ENCODE measurements around the gene SULT1C2.
"Not testable (repeated sequence)": the region's sequence is repeated elsewhere in the genome, so short reads cannot be mapped to it uniquely, and the experiment has no call there.

SULT1C2 gene

DNA sequence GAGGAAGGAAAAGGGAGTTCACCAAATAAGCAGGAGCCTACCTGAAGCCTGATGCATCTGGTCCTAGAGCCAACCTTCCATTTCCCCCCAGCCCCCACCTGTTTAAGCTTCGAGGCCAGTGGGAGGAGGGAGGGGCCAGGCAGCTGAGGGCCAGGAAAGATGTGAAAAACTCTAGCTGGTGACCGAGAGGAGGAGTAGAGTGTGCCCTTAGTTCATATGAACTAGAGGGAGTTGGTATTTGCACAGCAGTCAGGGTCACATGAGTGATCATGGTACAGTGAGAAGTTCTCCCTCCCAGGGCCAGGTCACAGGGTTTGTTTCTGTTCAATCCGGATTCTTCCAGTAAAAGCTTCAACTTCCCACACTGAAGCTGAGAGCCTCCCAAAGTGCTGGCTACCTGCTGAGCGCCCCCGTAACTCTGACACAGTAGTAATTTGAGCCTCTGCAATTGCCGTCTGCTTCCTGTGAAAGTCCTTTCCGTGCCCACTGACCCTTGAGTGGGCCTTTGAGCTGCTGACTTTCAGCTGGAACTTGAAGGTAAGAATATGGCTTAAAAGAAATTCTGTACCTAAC, at the start of gene SULT1C2:
Gene SULT1C2 (plus strand): TSS at position 362 of the 573 bp plus-strand sequence. CDS start 4,773 bp downstream, outside the sequence.
- DNase-seq = no peak

DNA sequence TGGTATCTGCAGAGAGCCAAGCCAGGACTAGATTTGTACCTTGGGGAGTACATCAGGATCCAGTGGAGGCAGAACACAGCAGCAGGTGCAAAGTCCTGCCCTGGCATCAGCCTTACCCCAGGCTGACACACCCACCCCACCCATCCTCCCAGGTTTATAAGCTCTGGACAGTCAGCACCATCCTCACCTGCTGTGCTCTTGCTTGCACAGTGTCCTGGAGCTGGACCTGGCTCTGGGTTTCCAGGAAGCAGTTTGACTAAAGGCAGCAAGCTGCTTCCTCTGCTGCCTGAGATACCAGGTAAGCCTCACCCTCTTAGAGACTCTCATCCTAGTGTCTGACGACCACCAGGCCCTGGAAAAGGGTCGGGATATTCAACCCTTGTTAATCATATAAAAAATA, 48.9 kb upstream of the SULT1C2 start, which contains the start of gene SULT1C3:
Gene SULT1C3 (plus strand): TSS at position 183 of the 400 bp plus-strand sequence. CDS start 7,227 bp downstream, outside the sequence.
- no peak for DNase-seq

DNA sequence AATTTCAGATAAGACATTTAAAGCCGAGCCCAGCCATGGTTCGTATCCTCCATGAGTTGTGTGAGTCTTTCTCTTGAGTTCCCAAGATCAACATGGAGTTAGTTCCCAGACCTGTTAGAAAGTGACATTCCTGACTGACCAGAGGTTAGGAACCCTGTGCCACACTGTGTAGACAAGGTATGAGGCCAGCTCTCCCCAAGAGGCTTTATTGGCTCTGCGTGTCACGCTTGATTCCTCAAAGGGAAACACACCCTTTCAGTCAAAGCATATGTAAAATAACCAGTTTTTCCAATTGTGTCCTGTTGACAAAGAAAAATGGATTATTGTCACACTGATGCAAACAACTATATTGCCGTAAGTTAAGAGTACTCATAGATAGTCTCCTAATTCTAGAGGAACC, 47.7 kb upstream of the SULT1C2 start:
- DNase-seq = no peak

DNA sequence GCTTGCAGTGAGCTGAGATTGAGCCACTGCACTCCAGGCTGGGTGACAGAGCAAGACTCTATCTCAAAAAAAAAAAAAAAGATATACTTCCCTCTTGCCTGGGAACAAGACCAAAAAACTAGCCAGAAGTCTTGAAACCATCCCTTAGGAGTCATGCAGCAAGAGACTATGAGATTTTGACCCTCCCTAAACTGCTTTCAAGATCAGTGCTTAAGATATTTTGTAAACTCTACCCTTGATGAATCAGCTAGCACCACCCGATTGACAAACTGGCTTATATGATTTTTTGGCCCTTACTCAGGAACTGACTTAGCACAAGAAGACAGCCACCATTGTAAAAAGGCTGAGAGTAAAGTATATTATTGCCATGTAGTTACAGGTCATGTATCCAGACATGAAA, 45.1 kb upstream of the SULT1C2 start:
- DNase-seq = no peak

DNA sequence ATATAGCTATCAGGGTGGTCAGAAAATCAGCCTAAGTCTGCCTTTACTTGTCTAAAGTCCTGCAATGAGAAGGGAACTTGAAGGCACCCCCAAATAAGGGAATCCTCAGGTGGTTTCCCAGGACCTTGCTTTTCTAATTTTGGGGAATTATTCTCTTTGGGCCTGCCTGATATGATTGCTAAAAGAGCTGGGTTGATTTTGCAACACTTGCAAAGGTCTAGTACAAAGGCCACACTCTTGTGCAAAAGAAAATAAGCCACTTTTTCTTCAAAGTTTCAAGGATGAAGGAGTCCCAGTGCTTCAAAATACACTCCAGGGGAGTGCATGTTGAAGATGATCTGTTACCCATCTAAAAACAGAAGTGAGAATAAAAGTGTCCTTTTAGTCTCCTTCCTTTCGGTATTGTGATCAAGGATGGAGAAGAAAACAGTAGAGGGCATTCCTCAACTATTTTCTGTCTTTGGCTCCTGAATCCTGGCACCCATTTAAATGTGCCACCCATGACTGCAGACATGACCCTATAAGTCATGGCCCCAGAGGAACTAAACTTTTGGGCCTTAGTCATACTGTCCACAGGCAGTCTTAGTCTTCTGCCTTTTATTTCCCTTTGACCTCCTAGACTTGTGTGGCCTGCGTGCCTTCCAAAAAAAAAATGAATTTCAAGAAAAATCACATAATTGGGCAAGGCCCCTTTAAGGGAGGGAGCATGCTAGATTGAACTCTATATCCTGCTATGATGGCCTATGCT, 43.9 kb upstream of the SULT1C2 start:
- no peak for DNase-seq

DNA sequence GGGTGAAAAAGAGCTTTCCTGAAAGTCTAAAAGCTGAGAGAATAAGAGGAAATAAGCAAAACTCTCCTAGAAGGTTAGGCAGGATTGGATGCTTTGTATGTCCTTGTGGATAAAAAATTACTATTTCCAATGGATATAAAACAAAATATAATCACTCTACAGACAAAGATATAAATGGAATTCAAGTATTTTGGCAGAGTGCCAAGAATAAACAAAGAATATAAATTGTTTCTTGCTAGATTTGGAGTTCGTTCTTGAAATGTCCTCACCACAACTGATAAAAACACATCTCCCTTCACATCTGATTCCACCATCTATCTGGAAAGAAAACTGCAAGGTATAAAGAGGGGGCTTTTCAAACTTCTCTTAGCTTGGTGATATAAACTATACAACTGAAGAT, 35.6 kb upstream of the SULT1C2 start:
- no peak for DNase-seq

DNA sequence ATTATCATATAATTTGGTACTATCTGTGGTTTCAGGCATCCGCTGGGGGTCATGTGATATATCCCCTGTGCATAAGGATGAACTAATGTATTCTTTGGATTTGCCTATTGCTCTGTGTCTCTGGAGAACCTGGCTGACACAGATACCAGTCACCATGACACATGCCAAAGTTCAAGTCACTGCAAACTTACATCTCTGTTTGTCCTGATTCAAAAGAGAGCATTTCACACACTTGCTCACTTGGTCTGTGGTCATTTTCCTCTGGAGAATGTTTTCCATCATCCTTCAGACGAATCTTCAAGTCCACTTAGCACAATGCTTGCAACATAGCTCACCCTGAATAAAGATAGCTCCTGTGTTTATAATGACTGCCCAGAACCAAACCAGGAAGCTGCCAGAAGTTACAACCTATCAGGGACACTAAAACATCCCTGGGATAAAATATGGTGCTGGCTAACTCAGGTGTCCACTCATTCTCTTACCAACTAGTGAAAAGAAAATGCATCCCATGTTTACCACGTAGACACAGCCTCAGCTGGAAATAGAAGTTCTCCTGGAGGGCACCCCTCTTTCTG, 30.9 kb upstream of the SULT1C2 start:
- no peak for DNase-seq

DNA sequence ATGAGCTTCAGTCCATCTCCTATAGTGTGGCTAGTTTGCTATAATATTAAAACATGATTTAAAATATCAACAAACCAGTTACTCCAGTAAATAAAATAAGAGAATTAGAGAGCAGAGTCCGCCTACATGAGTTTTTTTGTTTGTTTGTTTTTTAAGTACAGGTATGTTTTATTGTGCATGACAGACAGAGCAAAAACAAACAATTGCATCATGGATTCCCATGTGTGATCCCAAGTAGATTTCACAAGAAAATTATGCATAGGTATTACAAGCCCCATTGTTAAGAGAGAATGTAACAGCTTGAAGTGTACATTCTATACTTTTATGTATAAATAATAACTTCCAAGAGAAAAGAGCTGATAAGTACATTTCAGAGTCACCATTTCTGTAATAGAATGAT, 27.9 kb upstream of the SULT1C2 start:
- no peak for DNase-seq

DNA sequence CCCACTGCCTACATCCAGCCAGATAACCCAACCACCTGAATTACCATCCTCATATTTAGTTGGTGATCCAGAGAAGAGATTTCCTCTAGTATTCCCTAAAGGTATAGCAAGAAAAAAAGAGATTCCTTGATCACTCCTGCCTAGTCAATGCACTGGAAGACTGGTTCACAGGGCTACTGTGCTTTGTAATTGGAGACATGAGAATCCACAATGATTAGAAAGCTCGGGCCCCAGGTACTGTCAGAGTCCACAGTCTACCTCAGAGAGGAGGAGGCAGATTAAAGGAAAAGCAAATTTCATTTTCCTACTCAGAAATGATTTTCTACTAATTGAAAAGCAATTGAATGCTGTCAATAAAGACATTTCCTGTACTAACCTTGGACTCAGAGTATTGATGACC, 26.7 kb upstream of the SULT1C2 start:
- DNase-seq = no peak

DNA sequence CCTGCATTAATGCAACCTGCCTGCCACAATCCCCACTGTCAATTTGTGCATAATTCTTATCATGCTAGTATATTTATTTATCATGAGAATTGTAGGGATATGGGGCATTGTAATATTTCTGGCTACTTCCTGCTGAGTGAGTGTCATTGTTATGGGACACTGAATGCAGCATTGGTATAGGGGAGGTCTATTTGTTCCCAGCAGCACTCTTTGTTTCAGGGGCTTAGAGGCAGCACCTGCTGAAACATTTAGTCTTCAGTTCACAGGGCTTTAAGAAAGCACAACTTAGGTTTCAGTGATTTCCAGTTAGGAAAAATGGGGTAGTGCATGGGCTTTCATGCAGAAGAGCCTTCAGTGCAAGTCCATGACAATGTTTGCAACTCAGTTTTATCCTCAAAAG, 25.3 kb upstream of the SULT1C2 start:
- DNase-seq = no peak

DNA sequence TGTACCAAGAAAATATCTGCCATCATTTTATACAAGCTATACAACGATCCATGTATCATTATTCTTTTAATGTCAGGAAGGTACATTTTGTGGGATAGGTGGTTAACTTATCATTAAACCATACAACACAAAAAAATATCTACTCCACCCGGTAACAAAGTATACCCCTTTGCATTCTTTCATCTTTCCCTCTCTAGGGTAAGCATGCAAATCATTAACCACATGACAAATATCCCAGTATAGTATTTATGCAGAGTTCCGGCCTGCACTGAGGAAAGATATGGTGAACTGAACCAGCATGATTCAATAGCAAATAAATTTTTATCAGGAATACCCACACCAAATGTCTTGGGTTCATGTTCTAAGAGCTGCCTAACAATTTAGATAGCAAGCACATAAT, 22.5 kb upstream of the SULT1C2 start:
- DNase-seq = no peak

DNA sequence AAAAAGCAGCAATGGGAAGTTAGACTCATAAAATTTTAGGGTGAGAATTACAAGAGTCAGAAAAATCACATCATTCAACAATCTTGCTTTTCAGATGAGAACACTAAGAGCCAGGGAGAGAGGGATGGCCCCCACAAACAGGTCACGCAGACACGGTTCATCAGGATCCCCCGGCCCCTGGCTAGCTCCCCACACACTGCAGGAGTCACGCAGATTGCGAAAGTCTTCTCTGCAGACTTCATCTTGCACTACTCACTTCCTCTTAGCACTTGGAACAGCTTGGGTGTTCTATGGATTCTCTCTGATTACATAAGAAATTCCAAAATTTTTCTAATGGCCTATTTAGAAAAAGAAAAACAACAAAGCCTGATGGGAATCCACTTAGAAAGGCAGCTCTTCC, 21.6 kb upstream of the SULT1C2 start:
- DNase-seq = no peak

DNA sequence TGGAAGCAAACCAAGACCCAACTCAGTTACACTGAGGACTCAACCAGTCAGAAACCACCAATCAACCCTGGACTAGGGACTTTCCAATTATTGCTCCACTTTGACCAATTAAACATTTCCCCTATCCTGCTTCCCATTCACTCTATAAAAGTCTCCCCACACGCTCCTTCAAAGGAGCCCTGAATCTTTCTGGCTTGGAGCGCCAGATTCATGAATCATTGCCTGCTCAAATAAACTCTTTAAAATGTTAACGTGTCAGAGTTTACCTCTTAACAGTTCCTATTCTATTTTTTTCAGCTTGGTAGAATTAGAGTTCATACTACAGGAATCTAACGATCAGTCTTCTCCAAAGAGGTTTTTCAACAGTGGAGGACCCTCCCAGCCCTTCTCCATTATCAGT, 20.7 kb upstream of the SULT1C2 start:
- DNase-seq = no peak

DNA sequence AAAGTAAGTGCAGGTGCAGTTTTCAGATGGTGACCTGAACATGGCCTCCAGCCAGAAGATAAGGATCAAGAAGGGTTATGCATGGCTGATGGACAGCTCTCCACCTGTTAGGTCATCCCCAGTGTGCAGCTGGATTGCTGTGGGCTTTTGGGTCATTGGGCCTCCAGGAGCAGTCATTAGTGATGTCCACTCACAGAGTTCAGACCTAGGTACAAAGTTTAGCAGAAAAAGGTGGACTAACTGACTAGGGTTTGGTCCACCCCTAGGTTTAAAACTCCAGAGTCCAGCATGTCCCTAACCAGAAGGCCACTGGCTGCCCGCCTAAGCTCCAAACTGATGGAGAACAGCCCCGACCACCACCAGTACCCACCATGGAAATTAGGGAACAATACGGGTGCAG, 18.3 kb upstream of the SULT1C2 start:
- DNase-seq = no peak

DNA sequence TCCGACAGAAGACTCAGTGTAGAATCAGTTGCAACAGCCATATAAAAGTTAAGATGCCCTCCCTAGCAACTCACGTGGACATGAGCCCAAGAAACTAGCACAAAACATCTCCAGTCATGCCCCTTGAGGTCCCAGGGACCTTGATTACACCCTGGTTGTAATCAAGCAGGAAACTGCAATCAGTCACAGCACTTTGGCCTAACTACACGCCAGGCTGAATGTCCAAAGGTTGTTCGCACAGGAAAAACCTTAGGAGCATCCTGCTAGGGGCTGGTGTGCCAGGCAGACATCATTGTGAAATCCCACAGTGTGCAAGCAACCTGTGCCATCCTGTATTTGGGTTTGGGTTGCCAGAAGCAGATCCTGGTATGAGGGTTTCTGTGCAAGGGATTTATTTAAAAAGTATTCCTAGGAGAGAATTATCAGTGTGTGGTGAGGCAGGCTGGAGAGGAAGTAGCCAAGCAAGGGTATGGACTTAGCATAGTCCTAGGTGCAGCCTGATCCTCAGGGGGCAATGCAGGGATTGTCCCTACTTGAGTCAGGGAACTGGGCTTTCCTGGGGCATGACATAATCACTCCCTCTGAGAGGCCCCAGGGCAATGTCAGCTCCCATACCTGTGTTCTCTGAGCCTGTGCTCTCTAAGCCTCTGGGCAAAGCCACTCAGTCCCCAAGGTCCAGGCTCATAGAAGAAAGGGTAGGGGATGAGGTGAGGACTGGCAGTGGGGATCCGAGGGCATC, 17.8 kb upstream of the SULT1C2 start:
- no peak for DNase-seq

DNA sequence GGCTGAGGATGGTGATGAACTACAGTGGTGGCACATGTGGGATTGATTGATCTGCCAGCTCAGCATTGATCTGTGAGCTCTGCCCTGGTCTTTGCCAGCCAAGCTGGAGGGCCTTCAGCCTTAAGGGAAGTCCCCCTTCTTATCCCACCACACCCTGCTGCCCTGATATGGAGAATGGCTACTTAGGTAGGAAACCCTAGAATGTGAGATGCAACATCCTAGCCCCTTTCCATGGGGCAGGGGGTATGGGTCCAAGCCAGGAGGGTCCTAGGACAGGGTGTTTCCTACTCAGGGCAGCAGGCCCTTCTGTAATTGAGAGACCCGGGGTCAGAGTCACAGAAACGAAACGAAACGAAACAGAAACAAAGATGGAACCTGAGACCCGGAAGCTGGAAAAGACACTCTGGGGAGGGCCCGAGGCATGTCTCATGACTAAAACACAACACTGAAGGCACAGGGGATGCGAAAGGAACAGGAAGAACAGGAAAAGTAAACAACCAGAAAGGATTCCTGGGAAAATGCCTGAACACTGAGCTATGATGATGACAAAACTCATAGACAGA, 16.9 kb upstream of the SULT1C2 start:
- no peak for DNase-seq

DNA sequence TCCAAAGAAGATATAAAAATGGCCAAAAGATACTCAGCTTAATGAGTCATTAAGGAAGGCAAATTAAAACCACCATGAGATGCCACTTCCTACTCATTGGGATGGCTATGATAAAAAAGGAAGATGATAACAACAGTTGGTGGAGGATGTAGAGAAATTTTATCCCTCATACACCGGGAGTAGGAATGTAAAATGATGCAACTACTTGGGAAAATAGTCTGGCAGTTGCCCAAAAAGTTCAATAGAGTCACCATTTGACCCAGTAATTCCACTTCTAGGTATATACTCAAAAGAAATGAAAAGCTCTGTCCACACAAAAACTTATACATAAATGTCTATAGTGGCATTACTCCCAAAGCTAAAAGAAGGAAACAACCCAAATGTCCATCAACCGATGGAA, 10.1 kb upstream of the SULT1C2 start:
- no peak for DNase-seq

DNA sequence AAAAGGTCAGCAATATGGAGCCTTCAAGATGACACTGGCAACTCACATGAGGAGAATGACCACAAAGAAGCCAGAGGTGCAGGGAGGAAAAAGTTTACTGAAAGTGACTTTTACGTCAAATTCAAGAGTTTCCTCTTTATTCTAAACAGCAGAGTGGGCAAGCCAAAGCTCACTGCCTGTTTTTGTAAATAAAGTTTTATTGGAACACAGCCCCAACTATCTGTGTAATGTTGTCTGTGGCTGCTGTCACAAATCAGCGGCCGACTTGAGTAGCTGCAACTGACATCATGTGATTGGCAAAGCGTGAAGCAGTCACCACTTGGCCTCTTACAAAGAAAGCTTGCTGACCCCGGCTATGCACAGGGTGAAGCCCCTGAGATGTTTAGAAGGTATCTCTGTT, 9.2 kb upstream of the SULT1C2 start:
- no peak for DNase-seq

DNA sequence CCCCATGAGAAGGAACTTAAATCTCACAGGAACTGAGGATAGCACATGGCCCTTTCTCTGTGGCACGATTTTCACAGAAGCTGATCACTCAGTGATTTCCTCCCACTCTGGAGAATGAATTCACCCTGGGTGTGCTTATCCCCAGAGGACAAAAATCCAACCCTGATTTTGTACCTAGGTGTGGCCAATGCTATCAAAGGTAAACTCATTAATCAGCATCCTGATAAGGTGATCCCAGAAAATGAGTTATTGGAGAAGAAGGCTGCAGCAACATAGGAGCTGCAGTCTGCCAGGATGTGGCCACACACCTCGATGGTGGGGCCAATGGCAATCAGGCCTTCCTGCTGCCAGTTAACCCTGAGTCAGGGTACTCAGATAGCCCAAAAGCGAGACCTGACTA, 8.2 kb upstream of the SULT1C2 start:
- no peak for DNase-seq

DNA sequence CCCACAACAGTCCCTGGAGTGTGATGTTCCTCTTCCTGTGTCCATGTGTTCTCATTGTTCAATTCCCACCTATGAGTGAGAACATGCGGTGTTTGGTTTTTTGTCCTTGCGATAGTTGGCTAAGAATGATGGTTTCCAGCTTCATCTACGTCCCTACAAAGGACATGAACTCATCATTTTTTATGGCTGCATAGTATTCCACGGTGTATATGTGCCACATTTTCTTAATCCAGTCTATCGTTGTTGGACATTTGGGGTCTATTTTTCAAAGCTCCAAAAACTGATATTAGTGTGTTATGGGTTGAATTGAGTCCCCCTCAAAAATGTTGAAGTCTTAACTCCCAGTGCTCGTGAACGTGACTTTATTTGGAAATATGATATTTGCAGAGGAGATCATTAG, 4.1 kb upstream of the SULT1C2 start:
- DNase-seq = not testable (repeated sequence)

DNA sequence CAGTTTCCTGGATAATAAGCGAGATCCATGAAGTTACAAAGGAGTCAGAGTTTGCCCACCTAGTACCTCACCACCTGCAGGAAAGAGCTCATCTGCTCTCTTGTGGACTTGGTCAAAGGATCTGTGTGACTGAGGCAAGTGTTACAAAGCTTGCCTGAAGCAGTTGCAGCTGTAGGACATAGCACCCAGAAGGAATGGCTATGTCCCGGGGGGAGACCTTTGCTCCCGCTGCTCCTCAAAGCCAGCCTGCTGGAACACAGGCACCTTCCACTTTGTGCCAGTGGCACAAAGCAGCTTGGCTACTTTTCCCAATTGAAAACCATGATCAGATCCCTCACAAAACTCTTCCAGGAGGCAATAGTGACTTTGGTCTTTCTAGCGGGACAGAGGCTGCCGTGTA, 3.1 kb upstream of the SULT1C2 start:
- no peak for DNase-seq

DNA sequence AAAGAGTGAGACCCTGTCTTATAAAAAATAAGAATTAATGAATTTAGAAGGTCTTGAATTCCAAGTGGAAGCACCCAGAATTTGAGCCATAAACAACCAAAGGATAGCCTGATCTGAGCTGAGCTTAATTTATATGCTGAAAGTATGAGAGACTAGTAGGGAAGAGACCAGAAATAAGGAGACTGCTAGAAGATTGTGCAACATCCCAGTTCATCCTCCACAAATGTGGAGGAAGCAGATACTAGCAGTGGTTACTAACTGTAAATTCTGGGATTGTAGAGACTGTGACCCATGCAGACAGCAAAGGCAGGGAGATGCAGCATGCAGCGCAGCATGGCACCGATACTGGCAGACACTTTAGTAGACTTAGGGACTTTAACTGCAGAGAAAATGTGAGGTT, 1.5 kb upstream of the SULT1C2 start:
- no peak for DNase-seq

DNA sequence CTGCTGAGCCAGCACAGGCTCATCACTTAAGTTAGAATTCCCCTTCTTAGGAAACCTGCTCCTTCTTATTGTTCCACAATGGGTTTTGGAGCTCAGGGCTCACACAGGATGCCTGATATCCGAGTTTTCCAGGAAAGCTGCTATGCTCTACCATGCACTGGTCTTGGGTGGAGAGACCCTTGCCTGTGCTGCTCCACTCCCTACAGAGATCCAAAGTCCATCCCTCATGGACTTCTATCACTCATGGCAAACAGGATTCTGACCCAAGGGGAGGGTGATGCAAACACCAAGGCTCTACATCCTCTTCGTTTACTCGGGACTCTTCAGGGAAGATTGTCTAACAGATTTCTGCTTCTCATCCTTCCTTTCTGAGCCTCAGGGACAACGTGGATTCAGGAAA, 5.2 kb downstream of the SULT1C2 start:
- DNase-seq = no peak
